Ascending aorta (tissue), 2 donors: ENCODE results near the gene NSUN4. TPM values are rescaled to one million over a fixed set of nuclear protein-coding genes. Genes with fewer than 3 reads are reported as not detected.

ENCODE experiments used
- DNase-seq, 2 donors: peaks; one replicate each; pipeline ENCODE4 v3.0.0-alpha.2; 2019; ENCODE audit warnings: low spot score in 2 of 2
- H3K27ac ChIP-seq, 2 donors: fragments of 200-600 bp; sonication (generic); one replicate each; pipeline ENCODE4 v1.5.1; 2016 to 2017; ENCODE audit warnings: mild to moderate bottlenecking in 1 of 2
- H3K27me3 ChIP-seq: fragments of 200-600 bp; sonication (generic); one replicate; pipeline ENCODE4 v1.5.1; 2017
- H3K36me3 ChIP-seq, 2 donors: fragments of 200-600 bp; sonication (generic); one replicate each; pipeline ENCODE4 v1.5.1; 2016
- H3K4me1 ChIP-seq, 2 donors: fragments of 200-600 bp; sonication (generic); one replicate each; pipeline ENCODE4 v1.5.1; 2016 to 2017; ENCODE audit warnings: mild to moderate bottlenecking in 1 of 2
- H3K4me3 ChIP-seq, 2 donors: fragments of 200-600 bp; sonication (generic); one replicate each; pipeline ENCODE4 v1.5.1; 2016 to 2017; ENCODE audit warnings: mild to moderate bottlenecking in 1 of 2
- H3K9me3 ChIP-seq, 2 donors: fragments of 200-600 bp; sonication (generic); one replicate each; pipeline ENCODE4 v1.5.1; 2016
- CTCF ChIP-seq, 3 experiments: fragments of 200-600 bp in 2 of 3; fragments of 450-650 bp in 1 of 3; sonication (generic) in 2 of 3; IDR thresholded peaks; one replicate each; pipeline ENCODE4 v1.5.1; 2016 to 2019; ENCODE audit warnings: antibody characterized with exemption in 3 of 3, mild to moderate bottlenecking in 1 of 3, moderate library complexity in 1 of 3
- intact Hi-C: fragments of 100-400 bp; cut with DNase I; formaldehyde crosslinking; loops from one replicate; pipeline ENCODE4 v1.15.1; 2023
- total RNA-seq: library from RNA; depleted of rRNA; stranded (reverse); fragments of >200 nt; gene quantifications from one replicate; pipeline ENCODE4 v1.1.0, GENCODE V29; 2016

Gene NSUN4
- total RNA-seq, result 6.1 TPM

GRCh38 chr1:46340404-46341221 lies at the start of gene NSUN4:
Gene NSUN4 (plus strand): TSS chr1:46340807. CDS start chr1:46340827, 20 bp downstream.
- H3K36me3 ChIP-seq, result peaks cover 3 to 21% of the 10 kb centered on the region in 2 donors
- peak within 1 kb of the TSS; percentile 98 to 99 for H3K27ac ChIP-seq
- H3K9me3 ChIP-seq, result no peaks in the 10 kb centered on the region
- TF ChIP-seq CTCF (IDR thresholded peaks at IDR 0.05), result peak; percentile 48 to 79 (median 73)
- intact Hi-C loops, result loop anchor here (1.0 to 10.0 kb wide), 4 partner anchors 37 to 306 kb away; partner anchors contain the start of genes LRRC41, PIK3R3, RAD54L and UQCRH
- H3K4me1 ChIP-seq, result peaks cover 0 to 12% of the 10 kb centered on the region in 2 donors
- no peaks in the 10 kb centered on the region for H3K27me3 ChIP-seq
- peak within 1 kb of the TSS; percentile 64 to 87 for H3K4me3 ChIP-seq
- peak; percentile 86 to 97 for DNase-seq

- intact Hi-C loops, result no loop called here
- Histone ChIP-seq H3K27ac (no peak overlapping the region), H3K36me3 (peaks cover 44 to 48% of the 10 kb centered on the region in 2 donors), H3K4me1 (peaks cover 0 to 12% of the 10 kb centered on the region in 2 donors), H3K4me3 (no peak overlapping the region), H3K27me3 (no peaks in the 10 kb centered on the region), H3K9me3 (no peaks in the 10 kb centered on the region)
- no peak for DNase-seq
- TF ChIP-seq CTCF (IDR thresholded peaks at IDR 0.05), result no peak
Measured at GRCh38 chr1:46295306-46295705, 45.3 kb upstream of the NSUN4 start.

DNA sequence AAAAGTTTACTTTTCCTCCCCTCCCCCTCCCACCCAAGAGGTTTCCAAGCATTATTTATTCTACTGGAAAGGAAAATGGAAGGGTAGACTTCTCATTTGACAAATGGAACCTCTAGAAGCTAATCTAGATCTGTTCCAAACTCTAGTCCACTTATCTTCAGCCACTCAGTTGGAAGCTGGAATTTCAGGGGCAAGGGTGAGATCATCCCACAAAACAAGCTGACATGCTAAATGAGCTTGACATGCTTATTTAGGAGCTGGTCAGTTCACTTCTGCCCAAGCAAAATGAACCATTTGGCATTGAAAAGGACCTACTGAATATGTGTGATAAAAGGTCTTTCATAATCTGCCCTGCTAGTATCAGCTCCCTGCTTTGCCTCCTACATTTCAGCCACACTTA lies 42.2 kb upstream of the NSUN4 start:
- Histone ChIP-seq H3K4me1 (peaks cover 7 to 25% of the 10 kb centered on the region in 2 donors), H3K36me3 (peaks cover 40 to 41% of the 10 kb centered on the region in 2 donors), H3K4me3 (no peak overlapping the region), H3K9me3 (no peaks in the 10 kb centered on the region), H3K27me3 (no peaks in the 10 kb centered on the region), H3K27ac (peak overlapping the region in 1 of 2 donors; percentile 99)
- intact Hi-C loops, result no loop called here
- TF ChIP-seq CTCF (IDR thresholded peaks at IDR 0.05), result no peak
- DNase-seq, result no peak

- peak overlapping the region; percentile 98 to 99 for H3K27ac ChIP-seq
- intact Hi-C loops, result loop anchor here (5.0 to 10.0 kb wide), 3 partner anchors 314 to 614 kb away; partner anchors contain the start of genes ATPAF1, GPBP1L1, MOB3C and TMEM69
- peak overlapping the region; percentile 81 to 84 for H3K4me3 ChIP-seq
- peaks cover 15 to 35% of the 10 kb centered on the region in 2 donors for H3K4me1 ChIP-seq
- no peak for TF ChIP-seq CTCF (IDR thresholded peaks at IDR 0.05)
- no peaks in the 10 kb centered on the region for H3K9me3 ChIP-seq
- H3K36me3 ChIP-seq, result peaks cover 21 to 23% of the 10 kb centered on the region in 2 donors
- H3K27me3 ChIP-seq, result no peaks in the 10 kb centered on the region
- no peak for DNase-seq
Measured at GRCh38 chr1:46300673-46301405, 39.8 kb upstream of the NSUN4 start.

DNA sequence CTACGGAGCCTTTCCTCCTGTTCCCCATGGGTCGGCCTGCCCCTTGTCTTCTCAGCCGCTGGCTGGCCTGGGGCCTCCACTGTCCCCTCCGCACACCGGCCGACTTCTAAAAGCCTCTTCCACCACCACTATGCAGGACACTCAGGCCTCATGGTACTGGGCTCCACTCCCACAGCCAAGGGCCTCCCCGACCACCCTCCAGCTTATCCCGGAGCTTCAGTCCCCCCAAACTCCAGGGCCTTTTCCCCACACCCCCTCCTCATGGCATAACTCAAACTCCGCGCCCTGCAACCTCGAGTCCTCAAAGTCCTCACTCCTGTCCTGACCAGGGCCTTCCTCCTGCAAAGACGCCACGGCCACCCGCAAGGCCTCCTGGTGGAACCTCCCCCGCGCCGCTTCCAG lies 39.2 kb upstream of the NSUN4 start:
- no peaks in the 10 kb centered on the region for H3K27me3 ChIP-seq
- no peak for TF ChIP-seq CTCF (IDR thresholded peaks at IDR 0.05)
- intact Hi-C loops, result loop anchor here (5.0 to 10.0 kb wide), 3 partner anchors 313 to 614 kb away; partner anchors contain the start of genes ATPAF1, GPBP1L1, MOB3C and TMEM69
- H3K4me1 ChIP-seq, result peaks cover 15 to 35% of the 10 kb centered on the region in 2 donors
- peaks cover 15 to 17% of the 10 kb centered on the region in 2 donors for H3K36me3 ChIP-seq
- DNase-seq, result peak in 1 of 2 donors; percentile 62
- H3K9me3 ChIP-seq, result no peaks in the 10 kb centered on the region
- H3K4me3 ChIP-seq, result peak overlapping the region; percentile 81 to 84
- H3K27ac ChIP-seq, result peak overlapping the region; percentile 98 to 99
